GM12865 (cell line): ENCODE results near the gene TUBB.

Experiments used
- DNase-seq: peaks from one replicate; pipeline ENCODE4 v3.0.0; 2010; ENCODE audit warnings: low read depth
- H3K4me3 ChIP-seq: 2 replicates; pipeline ENCODE4 v1.5.1; 2011; ENCODE audit warnings: mild to moderate bottlenecking, low read depth, low read length, control low read depth
- CTCF ChIP-seq: IDR thresholded peaks from 2 replicates; pipeline ENCODE4 v1.5.1; 2011; ENCODE audit warnings: low read length, control low read depth, low read depth, inconsistent platforms; ENCODE audit not compliant: insufficient read depth; ENCODE audit errors: missing control alignments

Gene TUBB

GRCh38 chr6:30740540-30740870 is 20.4 kb downstream of the TUBB start:
- TF ChIP-seq CTCF: no peak
- DNase-seq: no peak
- no peak overlapping the region for H3K4me3 ChIP-seq

- no peak for TF ChIP-seq CTCF
- DNase-seq: peak; percentile 16
Observed at GRCh38 chr6:30741063-30741779, 21.1 kb downstream of the TUBB start.

GRCh38 chr6:30741789-30742315 is 21.7 kb downstream of the TUBB start:
- no peak for TF ChIP-seq CTCF
- peak overlapping the region; percentile 75 for H3K4me3 ChIP-seq
- peak; percentile 40 for DNase-seq

More at GRCh38 chr6:30741063-30741779, 21.1 kb downstream of the TUBB start:
- H3K4me3 ChIP-seq: peak overlapping the region; percentile 75

- TF ChIP-seq CTCF: no peak
- peak; percentile 98 for DNase-seq
- peak within 1 kb of the TSS; percentile 75 for H3K4me3 ChIP-seq
Observed at GRCh38 chr6:30742316-30743098, 22.4 kb downstream of the TUBB start, which contains the start of gene FLOT1. FLOT1 (minus strand) TSS chr6:30742687; CDS start chr6:30742189, 498 bp downstream.

GRCh38 chr6:30743099-30744053 is 23.2 kb downstream of the TUBB start:
- no peak for TF ChIP-seq CTCF
- peak overlapping the region; percentile 75 for H3K4me3 ChIP-seq
- peak; percentile 64 for DNase-seq

GRCh38 chr6:30744054-30744805 is 24.1 kb downstream of the TUBB start, which contains the start of gene IER3:
IER3 (minus strand) TSS chr6:30744547; CDS start chr6:30744518, 29 bp downstream.
- peak; percentile 92 for DNase-seq
- TF ChIP-seq CTCF: peak; percentile 70
- H3K4me3 ChIP-seq: peak within 1 kb of the TSS; percentile 75
